Measurements from ENCODE around the gene RAVER1. TPM values are rescaled to one million over a fixed set of nuclear protein-coding genes. Genes with fewer than 3 reads are reported as not detected.

Gene RAVER1
- total and polyA plus RNA-seq, 2 of the 13 experiments (the other 11 are each of a cell fraction or from before 2014, with no cell fraction given): 3.6 to 7.9 TPM

DNA sequence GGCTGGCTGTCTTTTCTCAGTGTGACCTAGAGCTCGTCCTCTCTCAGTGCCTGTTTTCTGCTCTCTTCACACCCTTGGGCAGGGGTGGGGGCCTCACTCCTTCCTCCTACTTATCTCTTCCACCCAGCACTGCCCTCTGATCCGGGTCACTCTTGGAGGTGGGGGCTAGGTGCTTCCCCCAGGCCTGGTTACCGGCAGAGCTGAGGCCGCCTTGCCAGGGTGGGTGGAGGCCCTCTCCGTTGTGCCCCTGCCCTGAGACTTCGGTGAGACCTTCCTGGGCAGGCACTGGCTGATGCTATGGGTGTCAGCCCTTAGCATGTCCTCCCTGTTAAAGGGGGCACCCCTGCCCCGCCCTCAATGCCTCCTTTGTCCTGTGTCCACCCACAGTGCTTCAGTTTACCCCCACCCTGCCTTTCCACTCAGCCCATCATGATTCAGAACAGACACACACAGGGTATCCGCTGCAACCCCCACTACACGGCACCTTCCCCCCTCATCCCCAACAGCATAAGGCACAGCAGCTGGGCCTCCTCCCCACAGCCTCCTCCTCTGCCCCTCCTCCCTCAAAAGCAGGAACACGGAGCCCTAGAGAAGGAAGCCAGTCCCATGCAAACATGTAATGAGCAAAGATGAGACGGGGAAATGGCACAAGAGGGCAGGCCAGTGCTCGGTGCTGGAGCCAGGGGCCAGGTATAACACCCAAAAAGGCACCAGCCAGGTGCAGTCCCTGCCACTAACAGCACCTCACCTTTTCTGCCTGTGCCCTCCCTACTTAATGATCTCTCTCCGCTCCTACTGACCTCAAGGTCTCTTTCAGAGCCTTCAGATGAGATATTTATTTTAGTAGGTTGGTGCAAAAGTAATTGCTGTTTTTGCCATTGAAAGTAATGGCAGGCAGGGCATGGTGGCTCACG is 33.5 kb downstream of the RAVER1 start (continued):
- TF ChIP-seq, protein P1, sequence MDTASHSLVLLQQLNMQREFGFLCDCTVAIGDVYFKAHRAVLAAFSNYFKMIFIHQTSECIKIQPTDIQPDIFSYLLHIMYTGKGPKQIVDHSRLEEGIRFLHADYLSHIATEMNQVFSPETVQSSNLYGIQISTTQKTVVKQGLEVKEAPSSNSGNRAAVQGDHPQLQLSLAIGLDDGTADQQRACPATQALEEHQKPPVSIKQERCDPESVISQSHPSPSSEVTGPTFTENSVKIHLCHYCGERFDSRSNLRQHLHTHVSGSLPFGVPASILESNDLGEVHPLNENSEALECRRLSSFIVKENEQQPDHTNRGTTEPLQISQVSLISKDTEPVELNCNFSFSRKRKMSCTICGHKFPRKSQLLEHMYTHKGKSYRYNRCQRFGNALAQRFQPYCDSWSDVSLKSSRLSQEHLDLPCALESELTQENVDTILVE (CRISPR knock-in tag; IDR thresholded peaks at IDR 0.05): no peak
- no peak for TF ChIP-seq MTA1 (CRISPR knock-in tag; IDR thresholded peaks at IDR 0.05; ENCODE audit: borderline replicate concordance)
- TF ChIP-seq KLF12 (CRISPR knock-in tag; IDR thresholded peaks at IDR 0.05; ENCODE audit: borderline replicate concordance): no peak
- TF ChIP-seq SAP130 (CRISPR knock-in tag; IDR thresholded peaks at IDR 0.05; ENCODE audit: low read depth): no peak
- TF ChIP-seq, protein P2, sequence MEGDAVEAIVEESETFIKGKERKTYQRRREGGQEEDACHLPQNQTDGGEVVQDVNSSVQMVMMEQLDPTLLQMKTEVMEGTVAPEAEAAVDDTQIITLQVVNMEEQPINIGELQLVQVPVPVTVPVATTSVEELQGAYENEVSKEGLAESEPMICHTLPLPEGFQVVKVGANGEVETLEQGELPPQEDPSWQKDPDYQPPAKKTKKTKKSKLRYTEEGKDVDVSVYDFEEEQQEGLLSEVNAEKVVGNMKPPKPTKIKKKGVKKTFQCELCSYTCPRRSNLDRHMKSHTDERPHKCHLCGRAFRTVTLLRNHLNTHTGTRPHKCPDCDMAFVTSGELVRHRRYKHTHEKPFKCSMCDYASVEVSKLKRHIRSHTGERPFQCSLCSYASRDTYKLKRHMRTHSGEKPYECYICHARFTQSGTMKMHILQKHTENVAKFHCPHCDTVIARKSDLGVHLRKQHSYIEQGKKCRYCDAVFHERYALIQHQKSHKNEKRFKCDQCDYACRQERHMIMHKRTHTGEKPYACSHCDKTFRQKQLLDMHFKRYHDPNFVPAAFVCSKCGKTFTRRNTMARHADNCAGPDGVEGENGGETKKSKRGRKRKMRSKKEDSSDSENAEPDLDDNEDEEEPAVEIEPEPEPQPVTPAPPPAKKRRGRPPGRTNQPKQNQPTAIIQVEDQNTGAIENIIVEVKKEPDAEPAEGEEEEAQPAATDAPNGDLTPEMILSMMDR (CRISPR knock-in tag; IDR thresholded peaks at IDR 0.05): peak; percentile 34; the same call in 1 of the 2 replicates
- TF ChIP-seq, protein P3, sequence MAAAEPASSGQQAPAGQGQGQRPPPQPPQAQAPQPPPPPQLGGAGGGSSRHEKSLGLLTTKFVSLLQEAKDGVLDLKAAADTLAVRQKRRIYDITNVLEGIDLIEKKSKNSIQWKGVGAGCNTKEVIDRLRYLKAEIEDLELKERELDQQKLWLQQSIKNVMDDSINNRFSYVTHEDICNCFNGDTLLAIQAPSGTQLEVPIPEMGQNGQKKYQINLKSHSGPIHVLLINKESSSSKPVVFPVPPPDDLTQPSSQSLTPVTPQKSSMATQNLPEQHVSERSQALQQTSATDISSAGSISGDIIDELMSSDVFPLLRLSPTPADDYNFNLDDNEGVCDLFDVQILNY (CRISPR knock-in tag; conservative IDR thresholded peaks at IDR 0.05): no peak
- TF ChIP-seq, protein P4, sequence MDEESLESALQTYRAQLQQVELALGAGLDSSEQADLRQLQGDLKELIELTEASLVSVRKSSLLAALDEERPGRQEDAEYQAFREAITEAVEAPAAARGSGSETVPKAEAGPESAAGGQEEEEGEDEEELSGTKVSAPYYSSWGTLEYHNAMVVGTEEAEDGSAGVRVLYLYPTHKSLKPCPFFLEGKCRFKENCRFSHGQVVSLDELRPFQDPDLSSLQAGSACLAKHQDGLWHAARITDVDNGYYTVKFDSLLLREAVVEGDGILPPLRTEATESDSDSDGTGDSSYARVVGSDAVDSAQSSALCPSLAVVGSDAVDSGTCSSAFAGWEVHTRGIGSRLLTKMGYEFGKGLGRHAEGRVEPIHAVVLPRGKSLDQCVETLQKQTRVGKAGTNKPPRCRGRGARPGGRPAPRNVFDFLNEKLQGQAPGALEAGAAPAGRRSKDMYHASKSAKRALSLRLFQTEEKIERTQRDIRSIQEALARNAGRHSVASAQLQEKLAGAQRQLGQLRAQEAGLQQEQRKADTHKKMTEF (CRISPR knock-in tag; IDR thresholded peaks at IDR 0.05): no peak
- TF ChIP-seq, protein P5, sequence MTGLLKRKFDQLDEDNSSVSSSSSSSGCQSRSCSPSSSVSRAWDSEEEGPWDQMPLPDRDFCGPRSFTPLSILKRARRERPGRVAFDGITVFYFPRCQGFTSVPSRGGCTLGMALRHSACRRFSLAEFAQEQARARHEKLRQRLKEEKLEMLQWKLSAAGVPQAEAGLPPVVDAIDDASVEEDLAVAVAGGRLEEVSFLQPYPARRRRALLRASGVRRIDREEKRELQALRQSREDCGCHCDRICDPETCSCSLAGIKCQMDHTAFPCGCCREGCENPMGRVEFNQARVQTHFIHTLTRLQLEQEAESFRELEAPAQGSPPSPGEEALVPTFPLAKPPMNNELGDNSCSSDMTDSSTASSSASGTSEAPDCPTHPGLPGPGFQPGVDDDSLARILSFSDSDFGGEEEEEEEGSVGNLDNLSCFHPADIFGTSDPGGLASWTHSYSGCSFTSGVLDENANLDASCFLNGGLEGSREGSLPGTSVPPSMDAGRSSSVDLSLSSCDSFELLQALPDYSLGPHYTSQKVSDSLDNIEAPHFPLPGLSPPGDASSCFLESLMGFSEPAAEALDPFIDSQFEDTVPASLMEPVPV (CRISPR knock-in tag; IDR thresholded peaks at IDR 0.05): no peak
- TF ChIP-seq MEF2D (CRISPR knock-in tag; IDR thresholded peaks at IDR 0.05): no peak
- TF ChIP-seq ZNF253 (CRISPR knock-in tag; IDR thresholded peaks at IDR 0.05; ENCODE audit: borderline replicate concordance): no peak
- TF ChIP-seq SAFB2 (CRISPR knock-in tag; IDR thresholded peaks at IDR 0.05; ENCODE audit: borderline replicate concordance, low read depth): 0 out of 2 replicates have a peak, but pooled peaks have one; percentile 20
- TF ChIP-seq KDM1A (CRISPR knock-in tag; IDR thresholded peaks at IDR 0.05): no peak
- TF ChIP-seq SRSF9 (IDR thresholded peaks at IDR 0.05; ENCODE audit: borderline replicate concordance, insufficient read depth, low read depth, low read length, poor library complexity, severe bottlenecking): no peak
- TF ChIP-seq, protein P6, sequence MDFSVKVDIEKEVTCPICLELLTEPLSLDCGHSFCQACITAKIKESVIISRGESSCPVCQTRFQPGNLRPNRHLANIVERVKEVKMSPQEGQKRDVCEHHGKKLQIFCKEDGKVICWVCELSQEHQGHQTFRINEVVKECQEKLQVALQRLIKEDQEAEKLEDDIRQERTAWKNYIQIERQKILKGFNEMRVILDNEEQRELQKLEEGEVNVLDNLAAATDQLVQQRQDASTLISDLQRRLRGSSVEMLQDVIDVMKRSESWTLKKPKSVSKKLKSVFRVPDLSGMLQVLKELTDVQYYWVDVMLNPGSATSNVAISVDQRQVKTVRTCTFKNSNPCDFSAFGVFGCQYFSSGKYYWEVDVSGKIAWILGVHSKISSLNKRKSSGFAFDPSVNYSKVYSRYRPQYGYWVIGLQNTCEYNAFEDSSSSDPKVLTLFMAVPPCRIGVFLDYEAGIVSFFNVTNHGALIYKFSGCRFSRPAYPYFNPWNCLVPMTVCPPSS (IDR thresholded peaks at IDR 0.05): no peak
- TF ChIP-seq HIVEP1 (CRISPR knock-in tag; IDR thresholded peaks at IDR 0.05): no peak
- TF ChIP-seq JUND (CRISPR knock-in tag; IDR thresholded peaks at IDR 0.05): no peak
- TF ChIP-seq ETV5 (CRISPR knock-in tag; IDR thresholded peaks at IDR 0.05; ENCODE audit: borderline replicate concordance): no peak
- TF ChIP-seq, protein P7, sequence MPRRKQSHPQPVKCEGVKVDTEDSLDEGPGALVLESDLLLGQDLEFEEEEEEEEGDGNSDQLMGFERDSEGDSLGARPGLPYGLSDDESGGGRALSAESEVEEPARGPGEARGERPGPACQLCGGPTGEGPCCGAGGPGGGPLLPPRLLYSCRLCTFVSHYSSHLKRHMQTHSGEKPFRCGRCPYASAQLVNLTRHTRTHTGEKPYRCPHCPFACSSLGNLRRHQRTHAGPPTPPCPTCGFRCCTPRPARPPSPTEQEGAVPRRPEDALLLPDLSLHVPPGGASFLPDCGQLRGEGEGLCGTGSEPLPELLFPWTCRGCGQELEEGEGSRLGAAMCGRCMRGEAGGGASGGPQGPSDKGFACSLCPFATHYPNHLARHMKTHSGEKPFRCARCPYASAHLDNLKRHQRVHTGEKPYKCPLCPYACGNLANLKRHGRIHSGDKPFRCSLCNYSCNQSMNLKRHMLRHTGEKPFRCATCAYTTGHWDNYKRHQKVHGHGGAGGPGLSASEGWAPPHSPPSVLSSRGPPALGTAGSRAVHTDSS (CRISPR knock-in tag; conservative IDR thresholded peaks at IDR 0.05): no peak

All from HepG2 (cell line).